NB4 (cell line): ENCODE results near the gene SH3PXD2B.

Experiments used
- DNase-seq: peaks from one replicate; pipeline ENCODE4 v3.0.0; 2010; ENCODE audit warnings: low read depth
- H3K4me3 ChIP-seq: one replicate; pipeline ENCODE4 v1.5.1; 2011; ENCODE audit warnings: mild to moderate bottlenecking, low read depth, low read length, moderate library complexity
- CTCF ChIP-seq: IDR thresholded peaks from one replicate; pipeline ENCODE4 v1.5.1; 2012; ENCODE audit warnings: low read depth, low read length
- MAX ChIP-seq: IDR thresholded peaks from 2 replicates; pipeline ENCODE4 v1.6.1; 2011; ENCODE audit warnings: low read depth, low read length
- MYC ChIP-seq: IDR thresholded peaks from 2 replicates; pipeline ENCODE4 v1.6.1; 2011; ENCODE audit warnings: low read depth, low read length
- POLR2A ChIP-seq: IDR thresholded peaks from 2 replicates; pipeline ENCODE4 v1.6.1; 2011; ENCODE audit warnings: mild to moderate bottlenecking; ENCODE audit not compliant: insufficient read length; ENCODE audit errors: extremely low read depth

SH3PXD2B gene

GRCh38 chr5:172281346-172281745 is 173.0 kb downstream of the SH3PXD2B start:
- no peak for DNase-seq
- no peak for TF ChIP-seq POLR2A
- TF ChIP-seq MYC = no peak
- no peak for TF ChIP-seq MAX
- no peak for TF ChIP-seq CTCF
- H3K4me3 ChIP-seq = peak overlapping the region; percentile 83

- TF ChIP-seq MYC (no peak), POLR2A (no peak), MAX (no peak), CTCF (no peak)
- peak overlapping the region; percentile 83 for H3K4me3 ChIP-seq
- DNase-seq = no peak
Measured at GRCh38 chr5:172280929-172281328, 173.4 kb downstream of the SH3PXD2B start.

- DNase-seq = no peak
- no peak for TF ChIP-seq CTCF
- no peak for TF ChIP-seq POLR2A
- no peak for TF ChIP-seq MAX
- TF ChIP-seq MYC = no peak
- H3K4me3 ChIP-seq = no peak overlapping the region
Measured at GRCh38 chr5:172280317-172280716, 174.0 kb downstream of the SH3PXD2B start.

GRCh38 chr5:172278356-172278755 is 176.0 kb downstream of the SH3PXD2B start:
- no peak for DNase-seq
- H3K4me3 ChIP-seq = no peak overlapping the region
- TF ChIP-seq CTCF (no peak), MAX (no peak), MYC (no peak), POLR2A (no peak)

GRCh38 chr5:172276214-172276613 is 178.1 kb downstream of the SH3PXD2B start:
- TF ChIP-seq MAX (no peak), CTCF (no peak), MYC (no peak), POLR2A (no peak)
- no peak overlapping the region for H3K4me3 ChIP-seq
- no peak for DNase-seq
